Right lobe of liver (tissue), 6 donors: Measurements from ENCODE around the gene EBP. TPM values are rescaled to one million over a fixed set of nuclear protein-coding genes. Genes with fewer than 3 reads are reported as not detected.
A peak's percentile ranks its signal among the peaks of the same experiment; 100 is the strongest.

Source experiments
- ATAC-seq, 4 donors: fragments of 200-7000 bp; cut with Tn5 transposase; one replicate each; pipeline ENCODE4 v1.9.1; 2020; ENCODE audit warnings: mild to moderate bottlenecking in 4 of 4, moderate library complexity in 4 of 4
- DNase-seq, 3 donors: peaks; one replicate each; pipeline ENCODE4 v3.0.0-alpha.2; 2020
- H3K27ac ChIP-seq, 3 donors: fragments of 200-600 bp; one replicate each; pipeline ENCODE4 v1.8.0; 2022
- H3K27me3 ChIP-seq, 2 donors: fragments of 200-600 bp; one replicate each; pipeline ENCODE4 v1.8.0; 2022
- H3K36me3 ChIP-seq, 4 donors: fragments of 200-600 bp; sonication (generic) in 1 of 4; one replicate each; pipeline versions ENCODE4 v1.5.1 to v1.8.0; 2017 to 2022; ENCODE audit warnings: control low read depth in 1 of 4
- H3K4me1 ChIP-seq, 4 donors: fragments of 200-600 bp; sonication (generic) in 1 of 4; one replicate each; pipeline versions ENCODE4 v1.5.1 to v1.8.0; 2017 to 2022; ENCODE audit warnings: control low read depth in 1 of 4
- H3K4me3 ChIP-seq, 3 donors: fragments of 200-600 bp; one replicate each; pipeline ENCODE4 v1.8.0; 2022
- H3K9me3 ChIP-seq, 4 donors: fragments of 200-600 bp; sonication (generic) in 1 of 4; one replicate each; pipeline versions ENCODE4 v1.5.1 to v1.8.0; 2017 to 2022; ENCODE audit warnings: control low read depth in 1 of 4
- POLR2A ChIP-seq: fragments of 450-650 bp; IDR thresholded peaks from one replicate; pipeline ENCODE4 v1.6.1; 2017; ENCODE audit warnings: antibody characterized with exemption, mild to moderate bottlenecking
- WGBS: methylation state at CpG from one replicate; pipeline ENCODE4 v1.1.6; 2018; ENCODE audit warnings: low coverage, low lambda C conversion rate; ENCODE audit not compliant: insufficient coverage; ENCODE audit errors: missing lambda C conversion rate; 5-methylcytosine and 5-hydroxymethylcytosine counted together
- intact Hi-C, 2 donors: fragments of 100-400 bp; cut with DNase I; formaldehyde crosslinking; loops; one replicate each; pipeline versions ENCODE4 v1.11.2 to v1.14.1; 2022
- total RNA-seq, 6 experiments: library from RNA; depleted of rRNA in 2 of 6; stranded (reverse); fragments of >200 nt in 2 of 6; fragmentation: NEBNext Ultra II Directional in 3 of 6; extraction: Animal tissue kit (Norgen Biotek cat#: 25700) in 3 of 6; gene quantifications; one replicate each; pipeline versions ENCODE4 v1.1.0 to v1.2.4, GENCODE V29; 2016 to 2023
- TF ChIP-seq, protein P1 (sequence below), 4 donors: fragments of 200-600 bp in 3 of 4; fragments of 450-650 bp in 1 of 4; IDR thresholded peaks; one replicate each; pipeline versions ENCODE4 v1.5.1 to v1.8.0; 2016 to 2022; ENCODE audit warnings: antibody characterized with exemption in 4 of 4, mild to moderate bottlenecking in 2 of 4
- donor health status: DM: no; HTN: yes; CAD: no.
- donor health status: DM: no; HTN: no; CAD: no.
- donor health status: DM: no; HTN: no; CAD: no.
- donor health status: DM: no; HTN: yes; CAD: no.
- donor health status: DM: no; HTN: yes; CAD: no.

Gene EBP
- total RNA-seq, 6 experiments from 2014 or later, result 150 to 276 (median 225) TPM

- TF ChIP-seq POLR2A, result no peak
- TF ChIP-seq, protein P1, sequence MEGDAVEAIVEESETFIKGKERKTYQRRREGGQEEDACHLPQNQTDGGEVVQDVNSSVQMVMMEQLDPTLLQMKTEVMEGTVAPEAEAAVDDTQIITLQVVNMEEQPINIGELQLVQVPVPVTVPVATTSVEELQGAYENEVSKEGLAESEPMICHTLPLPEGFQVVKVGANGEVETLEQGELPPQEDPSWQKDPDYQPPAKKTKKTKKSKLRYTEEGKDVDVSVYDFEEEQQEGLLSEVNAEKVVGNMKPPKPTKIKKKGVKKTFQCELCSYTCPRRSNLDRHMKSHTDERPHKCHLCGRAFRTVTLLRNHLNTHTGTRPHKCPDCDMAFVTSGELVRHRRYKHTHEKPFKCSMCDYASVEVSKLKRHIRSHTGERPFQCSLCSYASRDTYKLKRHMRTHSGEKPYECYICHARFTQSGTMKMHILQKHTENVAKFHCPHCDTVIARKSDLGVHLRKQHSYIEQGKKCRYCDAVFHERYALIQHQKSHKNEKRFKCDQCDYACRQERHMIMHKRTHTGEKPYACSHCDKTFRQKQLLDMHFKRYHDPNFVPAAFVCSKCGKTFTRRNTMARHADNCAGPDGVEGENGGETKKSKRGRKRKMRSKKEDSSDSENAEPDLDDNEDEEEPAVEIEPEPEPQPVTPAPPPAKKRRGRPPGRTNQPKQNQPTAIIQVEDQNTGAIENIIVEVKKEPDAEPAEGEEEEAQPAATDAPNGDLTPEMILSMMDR (IDR thresholded peaks at IDR 0.05), result peak in 2 of 4 donors; percentile 8 to 11
Observed at GRCh38 chrX:48474127-48474526, 47.5 kb upstream of the EBP start.

DNA sequence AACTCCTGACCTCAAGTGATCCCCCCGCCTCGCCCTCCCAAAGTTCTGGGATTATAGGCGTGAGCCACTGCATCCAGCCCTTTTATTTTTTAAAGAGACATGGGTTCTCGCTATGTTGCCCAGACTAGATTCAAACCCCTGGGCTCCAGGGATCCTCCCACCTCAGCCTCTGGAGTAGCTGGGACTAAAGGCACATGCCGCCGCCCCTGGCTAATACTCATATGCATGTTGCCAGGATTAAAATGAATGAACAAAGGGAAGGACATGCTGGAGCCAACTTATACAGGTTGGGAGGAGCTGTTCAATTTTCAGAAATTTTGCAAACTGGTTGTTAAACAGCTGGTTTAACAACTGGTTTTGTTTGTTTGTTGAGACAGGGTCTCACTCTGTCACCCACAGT, 47.0 kb upstream of the EBP start:
- intact Hi-C loops, result no loop called here
- 93% methylated on average over 3 of the region's 6 CpGs for WGBS
- DNase-seq, result no peak

More at GRCh38 chrX:48474127-48474526, 47.5 kb upstream of the EBP start:
- intact Hi-C loops, result no loop called here
- H3K36me3 ChIP-seq, result no peaks in the 10 kb centered on the region
- no peak for DNase-seq
- no peaks in the 10 kb centered on the region for H3K27me3 ChIP-seq
- H3K4me3 ChIP-seq, result no peak overlapping the region
- no peaks in the 10 kb centered on the region for H3K9me3 ChIP-seq
- H3K27ac ChIP-seq, result no peak overlapping the region
- 42% methylated on average over 4 of the region's 10 CpGs for WGBS
- no peak for ATAC-seq
- H3K4me1 ChIP-seq, result peaks cover 0 to 9% (median 0%) of the 10 kb centered on the region in 4 donors

DNA sequence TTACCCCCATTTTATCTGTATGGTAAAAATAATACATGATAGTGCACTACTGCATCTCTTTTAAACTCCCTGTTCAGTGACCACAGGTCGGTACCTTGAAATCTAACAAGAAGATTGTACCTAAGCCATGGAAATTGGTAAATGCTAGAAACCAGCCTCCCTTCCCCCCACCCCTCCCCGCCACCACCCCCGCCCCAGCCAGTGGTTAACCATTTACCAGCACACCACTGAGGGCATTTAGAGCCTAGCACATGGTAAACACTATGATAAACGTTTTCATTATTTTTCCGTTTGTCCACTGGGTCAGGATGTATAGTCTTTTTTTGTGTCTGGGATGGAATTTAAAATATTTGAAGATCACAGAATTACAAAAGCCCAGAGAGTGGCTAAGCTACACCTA, 46.3 kb upstream of the EBP start:
- Histone ChIP-seq H3K9me3 (no peaks in the 10 kb centered on the region), H3K4me1 (peaks cover 0 to 9% (median 0%) of the 10 kb centered on the region in 4 donors), H3K27me3 (no peaks in the 10 kb centered on the region), H3K4me3 (peak overlapping the region; percentile 44 to 77 (median 73)), H3K36me3 (no peaks in the 10 kb centered on the region), H3K27ac (peak overlapping the region; percentile 33 to 63 (median 56))
- 24% methylated on average over 5 of the region's 5 CpGs for WGBS
- intact Hi-C loops, result no loop called here
- TF ChIP-seq, protein P1 (IDR thresholded peaks at IDR 0.05), result no peak
- no peak for TF ChIP-seq POLR2A
- peak; percentile 48 to 64 (median 55) for ATAC-seq
- no peak for DNase-seq

More for the DNA sequence above, 47.0 kb upstream of the EBP start:
- no peak overlapping the region for H3K27ac ChIP-seq
- ATAC-seq, result no peak
- H3K4me1 ChIP-seq, result peaks cover 0 to 9% (median 0%) of the 10 kb centered on the region in 4 donors
- no peak for TF ChIP-seq POLR2A
- TF ChIP-seq, protein P1 (IDR thresholded peaks at IDR 0.05), result no peak
- no peaks in the 10 kb centered on the region for H3K27me3 ChIP-seq
- no peak overlapping the region for H3K4me3 ChIP-seq
- H3K9me3 ChIP-seq, result no peaks in the 10 kb centered on the region
- no peaks in the 10 kb centered on the region for H3K36me3 ChIP-seq

GRCh38 chrX:48475774-48476577, 45.6 kb upstream of the EBP start, which contains the start of gene FTSJ1:
Gene FTSJ1, plus strand, starts transcription at chrX:48476199. Its CDS starts 1,849 bp downstream, at chrX:48478048.
- peaks cover 0 to 9% (median 0%) of the 10 kb centered on the region in 4 donors for H3K4me1 ChIP-seq
- H3K27ac ChIP-seq, result peak within 1 kb of the TSS; percentile 33 to 63 (median 56)
- no peaks in the 10 kb centered on the region for H3K9me3 ChIP-seq
- no peaks in the 10 kb centered on the region for H3K27me3 ChIP-seq
- intact Hi-C loops, result no loop called here
- ATAC-seq (peak; percentile 89 to 97 (median 92)), DNase-seq (peak; percentile 84 to 93 (median 91))
- TF ChIP-seq, protein P1 (IDR thresholded peaks at IDR 0.05), result no peak
- peak; percentile 52 for TF ChIP-seq POLR2A
- no peaks in the 10 kb centered on the region for H3K36me3 ChIP-seq
- peak within 1 kb of the TSS; percentile 44 to 77 (median 73) for H3K4me3 ChIP-seq
- WGBS, result 31% methylated on average over 33 of the region's 75 CpGs
